PC-9 (cell line): Measurements from ENCODE around the gene SUPT5H.

Source experiments
- EZH2 ChIP-seq: fragments of 200-600 bp; sonication (generic); IDR thresholded peaks from 2 replicates; pipeline ENCODE4 v1.8.0; 2017; ENCODE audit warnings: antibody characterized with exemption, low read depth
- TF ChIP-seq, protein P1 (sequence below): fragments of 200-600 bp; sonication (generic); conservative IDR thresholded peaks from 2 replicates; pipeline ENCODE4 v1.6.1; 2017; ENCODE audit warnings: mixed run types, antibody characterized with exemption, mild to moderate bottlenecking, moderate library complexity

DNA sequence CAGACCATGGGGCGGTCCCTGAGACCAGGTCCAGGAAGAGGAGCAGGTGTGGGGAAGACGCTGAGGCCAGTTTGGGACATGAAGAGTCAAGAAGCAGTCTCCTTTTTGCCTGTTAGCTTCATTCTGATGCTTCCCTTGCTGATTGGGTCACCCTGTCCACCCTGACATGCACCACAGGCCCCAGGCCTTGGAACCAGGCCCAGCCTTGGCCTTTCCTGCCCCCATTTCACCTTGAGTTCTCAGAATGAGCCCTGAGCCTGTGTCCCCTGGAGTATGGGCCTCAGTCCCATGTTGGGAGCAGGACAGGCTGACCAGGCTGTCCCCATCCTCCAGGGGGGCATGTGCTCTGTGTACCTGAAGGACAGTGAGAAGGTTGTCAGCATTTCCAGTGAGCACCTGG is 30.4 kb downstream of the SUPT5H start:
- TF ChIP-seq, protein P1, sequence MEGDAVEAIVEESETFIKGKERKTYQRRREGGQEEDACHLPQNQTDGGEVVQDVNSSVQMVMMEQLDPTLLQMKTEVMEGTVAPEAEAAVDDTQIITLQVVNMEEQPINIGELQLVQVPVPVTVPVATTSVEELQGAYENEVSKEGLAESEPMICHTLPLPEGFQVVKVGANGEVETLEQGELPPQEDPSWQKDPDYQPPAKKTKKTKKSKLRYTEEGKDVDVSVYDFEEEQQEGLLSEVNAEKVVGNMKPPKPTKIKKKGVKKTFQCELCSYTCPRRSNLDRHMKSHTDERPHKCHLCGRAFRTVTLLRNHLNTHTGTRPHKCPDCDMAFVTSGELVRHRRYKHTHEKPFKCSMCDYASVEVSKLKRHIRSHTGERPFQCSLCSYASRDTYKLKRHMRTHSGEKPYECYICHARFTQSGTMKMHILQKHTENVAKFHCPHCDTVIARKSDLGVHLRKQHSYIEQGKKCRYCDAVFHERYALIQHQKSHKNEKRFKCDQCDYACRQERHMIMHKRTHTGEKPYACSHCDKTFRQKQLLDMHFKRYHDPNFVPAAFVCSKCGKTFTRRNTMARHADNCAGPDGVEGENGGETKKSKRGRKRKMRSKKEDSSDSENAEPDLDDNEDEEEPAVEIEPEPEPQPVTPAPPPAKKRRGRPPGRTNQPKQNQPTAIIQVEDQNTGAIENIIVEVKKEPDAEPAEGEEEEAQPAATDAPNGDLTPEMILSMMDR = no peak
- TF ChIP-seq EZH2 = no peak
